Measurements from ENCODE around the gene MAP3K4.
"Not testable (repeated sequence)": the region's sequence is repeated elsewhere in the genome, so short reads cannot be mapped to it uniquely, and the experiment has no call there.

The MAP3K4 gene

DNA sequence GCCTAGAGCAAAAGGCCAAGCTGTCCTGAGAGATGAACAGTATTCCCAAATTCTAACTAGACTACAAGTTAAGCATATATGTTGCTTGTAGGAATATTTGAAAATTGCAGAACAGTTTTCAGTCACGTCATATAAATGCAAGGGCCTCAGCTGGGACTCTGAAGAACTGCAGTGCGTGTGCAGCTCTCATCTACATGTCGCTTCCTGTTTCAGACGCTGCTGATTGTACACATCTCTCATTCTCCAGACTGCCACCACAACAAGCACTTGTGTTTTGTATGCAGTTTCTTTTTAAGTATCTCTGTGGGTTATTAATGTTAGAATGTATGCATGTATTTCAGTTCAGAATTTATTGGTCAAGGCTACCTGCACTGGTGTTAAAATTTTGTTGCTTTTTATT lies 119.7 kb downstream of the MAP3K4 start:
- no peak overlapping the region for H3K4me3 ChIP-seq (ENCODE audit: low read length)
- TF ChIP-seq ZNF274 (IDR thresholded peaks at IDR 0.05; ENCODE audit: low read depth, low read length), result no peak

DNA sequence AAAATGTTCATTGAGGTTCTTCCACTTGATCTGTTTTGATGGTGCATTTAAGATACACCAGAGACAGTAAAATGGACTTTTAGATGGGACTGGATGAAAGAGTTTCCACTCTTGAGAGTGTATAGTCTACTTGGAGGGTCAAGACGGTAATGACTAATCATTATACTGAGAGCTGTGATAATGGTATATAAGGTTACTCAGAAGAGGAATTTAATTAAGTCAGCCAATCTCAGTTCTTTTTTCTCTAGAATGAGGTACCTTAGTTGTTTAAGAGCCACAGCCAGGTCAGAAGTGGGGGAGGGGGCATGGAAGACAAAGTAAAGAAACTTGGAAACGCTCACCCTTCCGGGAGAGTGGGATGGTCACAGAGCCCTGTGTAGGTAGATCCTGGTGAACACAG lies 123.9 kb downstream of the MAP3K4 start:
- no peak for TF ChIP-seq ZNF274 (IDR thresholded peaks at IDR 0.05; ENCODE audit: low read depth, low read length)

DNA sequence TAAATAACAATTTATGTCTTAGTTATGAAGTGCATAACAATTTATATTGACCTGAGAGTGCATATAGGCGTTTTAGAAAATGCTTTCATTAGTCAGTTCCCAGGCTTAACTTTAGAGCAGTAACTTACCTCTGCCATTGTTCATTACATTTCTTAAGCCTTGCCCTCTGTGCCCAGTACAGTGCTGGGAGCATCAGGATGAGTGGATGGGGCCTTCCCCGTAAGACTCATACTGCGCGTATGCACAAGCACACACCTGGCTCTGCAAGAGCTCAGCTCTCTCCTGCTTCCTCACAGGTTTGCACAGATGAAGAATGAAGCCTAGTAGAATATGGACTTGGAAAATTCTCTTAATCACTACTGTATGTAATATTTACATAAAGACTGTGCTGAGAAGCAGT lies 125.0 kb downstream of the MAP3K4 start:
- no peak for TF ChIP-seq ZNF274 (IDR thresholded peaks at IDR 0.05; ENCODE audit: low read depth, low read length)
- H3K4me3 ChIP-seq (ENCODE audit: low read length), result no peak overlapping the region

More for the DNA sequence above, 123.9 kb downstream of the MAP3K4 start:
- H3K4me3 ChIP-seq (ENCODE audit: low read length), result no peak overlapping the region

- TF ChIP-seq ZNF274 (IDR thresholded peaks at IDR 0.05; ENCODE audit: low read depth, low read length), result no peak
- no peak overlapping the region for H3K4me3 ChIP-seq (ENCODE audit: low read length)
Measured at GRCh38 chr6:161117308-161117707, 125.7 kb downstream of the MAP3K4 start.

GRCh38 chr6:161117942-161118341 lies 126.4 kb downstream of the MAP3K4 start:
- no peak overlapping the region for H3K4me3 ChIP-seq (ENCODE audit: low read length)
- no peak for TF ChIP-seq ZNF274 (IDR thresholded peaks at IDR 0.05; ENCODE audit: low read depth, low read length)

DNA sequence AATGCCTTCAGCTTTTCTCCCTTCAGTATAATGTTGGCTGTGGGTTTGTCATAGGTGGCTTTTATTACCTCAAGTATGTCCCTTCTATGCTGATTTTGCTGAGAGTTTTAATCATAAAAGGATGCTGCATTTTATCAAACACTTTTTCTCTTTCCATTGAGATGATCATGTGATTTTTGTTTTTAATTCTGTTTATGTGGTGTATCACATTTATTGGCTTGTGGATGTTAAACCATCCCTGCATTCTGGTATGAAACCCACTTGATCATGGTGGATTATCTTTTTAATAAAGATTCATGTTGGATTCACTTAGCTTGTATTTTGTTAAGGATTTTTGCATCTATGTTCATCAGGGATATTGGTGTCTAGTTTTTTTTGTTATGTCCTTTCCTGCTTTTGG lies 131.8 kb downstream of the MAP3K4 start:
- not testable (repeated sequence) for H3K4me3 ChIP-seq (ENCODE audit: low read length)

DNA sequence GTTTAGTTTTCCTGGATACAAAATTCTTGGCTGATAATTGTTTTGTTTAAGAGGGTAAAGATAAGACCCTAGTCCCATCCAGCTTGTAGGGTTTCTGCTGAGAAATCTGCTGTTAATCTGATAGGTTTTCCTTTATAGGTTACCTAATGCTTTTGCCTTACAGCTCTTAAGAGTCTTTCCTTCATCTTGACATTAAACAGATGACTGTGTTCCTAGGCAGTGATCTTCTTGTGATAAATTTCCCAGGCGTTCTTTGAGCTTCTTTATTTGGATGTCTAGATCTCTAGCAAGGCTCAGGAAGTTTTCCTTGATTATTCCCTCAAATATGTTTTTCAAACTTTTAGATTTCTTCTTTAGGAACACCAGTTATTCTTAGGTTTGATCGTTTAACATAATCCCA lies 134.0 kb downstream of the MAP3K4 start:
- TF ChIP-seq ZNF274 (IDR thresholded peaks at IDR 0.05; ENCODE audit: low read depth, low read length), result no peak
- no peak overlapping the region for H3K4me3 ChIP-seq (ENCODE audit: low read length)

- no peak overlapping the region for H3K4me3 ChIP-seq (ENCODE audit: low read length)
- no peak for TF ChIP-seq ZNF274 (IDR thresholded peaks at IDR 0.05; ENCODE audit: low read depth, low read length)
Measured at GRCh38 chr6:161127071-161127740, 135.6 kb downstream of the MAP3K4 start.

DNA sequence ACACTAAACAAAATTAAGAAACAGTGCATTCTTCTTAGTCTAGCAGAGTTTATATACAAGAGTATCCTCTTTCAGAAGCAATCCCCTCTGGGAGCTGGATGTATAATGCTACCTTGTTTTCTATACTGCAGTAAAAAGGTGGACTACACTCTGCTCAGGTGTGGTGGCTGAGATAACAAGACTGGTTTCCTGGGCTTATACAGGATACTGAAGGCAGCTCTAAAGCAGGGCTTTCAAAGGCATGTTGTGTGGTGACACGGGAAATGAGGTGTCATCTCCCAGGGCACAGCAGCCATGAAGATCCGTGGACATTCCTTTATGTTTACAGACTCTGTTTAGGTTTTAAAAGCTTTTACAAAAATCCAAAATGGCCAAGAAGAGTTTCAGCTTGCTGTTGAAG lies 136.7 kb downstream of the MAP3K4 start:
- TF ChIP-seq ZNF274 (IDR thresholded peaks at IDR 0.05; ENCODE audit: low read depth, low read length), result no peak
- no peak overlapping the region for H3K4me3 ChIP-seq (ENCODE audit: low read length)

DNA sequence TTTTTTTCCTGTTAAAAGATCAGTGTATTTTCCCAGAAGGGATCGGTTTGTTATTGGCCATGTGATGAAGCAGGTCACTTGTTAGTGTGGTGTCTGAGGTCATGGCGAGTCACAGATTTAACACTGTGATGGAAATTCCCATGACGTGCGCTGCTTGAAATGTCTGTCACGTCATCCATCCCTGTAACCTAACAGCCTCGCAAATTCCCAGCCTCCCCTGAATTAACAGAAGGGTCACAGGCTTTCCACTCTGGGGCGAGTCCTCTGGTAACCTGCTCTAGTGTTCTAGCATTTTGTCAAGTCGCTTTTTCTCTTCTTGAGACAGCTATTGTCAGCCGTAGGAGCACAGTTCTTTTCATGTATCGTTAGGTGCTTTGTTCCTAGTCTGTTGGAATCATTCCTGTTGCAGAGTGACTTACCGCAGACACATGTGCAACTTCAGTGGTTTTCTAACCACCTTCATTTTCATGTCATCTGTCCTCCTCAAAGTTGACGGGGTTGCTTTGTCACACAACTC lies 137.2 kb downstream of the MAP3K4 start:
- no peak for TF ChIP-seq ZNF274 (IDR thresholded peaks at IDR 0.05; ENCODE audit: low read depth, low read length)
- no peak overlapping the region for H3K4me3 ChIP-seq (ENCODE audit: low read length)

GRCh38 chr6:161130541-161130940 lies 139.0 kb downstream of the MAP3K4 start:
- H3K4me3 ChIP-seq (ENCODE audit: low read length), result no peak overlapping the region
- no peak for TF ChIP-seq ZNF274 (IDR thresholded peaks at IDR 0.05; ENCODE audit: low read depth, low read length)

GRCh38 chr6:161130967-161131766 lies 139.6 kb downstream of the MAP3K4 start:
- H3K4me3 ChIP-seq (ENCODE audit: low read length), result no peak overlapping the region
- no peak for TF ChIP-seq ZNF274 (IDR thresholded peaks at IDR 0.05; ENCODE audit: low read depth, low read length)

GRCh38 chr6:161132384-161132783 lies 140.8 kb downstream of the MAP3K4 start:
- no peak for TF ChIP-seq ZNF274 (IDR thresholded peaks at IDR 0.05; ENCODE audit: low read depth, low read length)
- no peak overlapping the region for H3K4me3 ChIP-seq (ENCODE audit: low read length)

GRCh38 chr6:161133963-161134362 lies 142.4 kb downstream of the MAP3K4 start:
- H3K4me3 ChIP-seq (ENCODE audit: low read length), result no peak overlapping the region
- no peak for TF ChIP-seq ZNF274 (IDR thresholded peaks at IDR 0.05; ENCODE audit: low read depth, low read length)

Data from GM08714 (cell line).